ENCODE results near the gene CEBPA.

DNA sequence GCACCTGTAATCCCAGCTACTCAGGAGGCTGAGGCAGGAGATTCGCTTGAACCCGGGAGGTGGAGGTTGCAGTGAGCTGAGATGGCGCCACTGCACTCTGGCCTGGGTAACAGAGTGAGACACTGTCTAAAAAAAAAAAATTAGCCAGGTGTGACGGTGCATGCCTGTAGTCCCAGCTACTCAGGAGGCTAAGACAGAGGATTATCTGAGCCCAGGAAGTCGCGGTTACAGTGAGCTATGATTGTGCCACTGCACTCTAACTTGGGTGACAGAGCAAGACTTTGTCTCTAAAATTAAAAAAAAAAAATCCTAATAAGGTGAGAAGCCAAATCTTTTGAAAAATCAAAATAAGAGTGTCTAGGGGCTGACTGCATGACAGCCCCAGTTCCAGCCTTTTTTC is 9.7 kb upstream of the CEBPA start:
- no peak for TF ChIP-seq CREB1 (IDR thresholded peaks at IDR 0.05; ENCODE audit: low read depth)
- TF ChIP-seq EP300 (IDR thresholded peaks at IDR 0.05; ENCODE audit: borderline replicate concordance), result no peak
- TF ChIP-seq, protein P1, sequence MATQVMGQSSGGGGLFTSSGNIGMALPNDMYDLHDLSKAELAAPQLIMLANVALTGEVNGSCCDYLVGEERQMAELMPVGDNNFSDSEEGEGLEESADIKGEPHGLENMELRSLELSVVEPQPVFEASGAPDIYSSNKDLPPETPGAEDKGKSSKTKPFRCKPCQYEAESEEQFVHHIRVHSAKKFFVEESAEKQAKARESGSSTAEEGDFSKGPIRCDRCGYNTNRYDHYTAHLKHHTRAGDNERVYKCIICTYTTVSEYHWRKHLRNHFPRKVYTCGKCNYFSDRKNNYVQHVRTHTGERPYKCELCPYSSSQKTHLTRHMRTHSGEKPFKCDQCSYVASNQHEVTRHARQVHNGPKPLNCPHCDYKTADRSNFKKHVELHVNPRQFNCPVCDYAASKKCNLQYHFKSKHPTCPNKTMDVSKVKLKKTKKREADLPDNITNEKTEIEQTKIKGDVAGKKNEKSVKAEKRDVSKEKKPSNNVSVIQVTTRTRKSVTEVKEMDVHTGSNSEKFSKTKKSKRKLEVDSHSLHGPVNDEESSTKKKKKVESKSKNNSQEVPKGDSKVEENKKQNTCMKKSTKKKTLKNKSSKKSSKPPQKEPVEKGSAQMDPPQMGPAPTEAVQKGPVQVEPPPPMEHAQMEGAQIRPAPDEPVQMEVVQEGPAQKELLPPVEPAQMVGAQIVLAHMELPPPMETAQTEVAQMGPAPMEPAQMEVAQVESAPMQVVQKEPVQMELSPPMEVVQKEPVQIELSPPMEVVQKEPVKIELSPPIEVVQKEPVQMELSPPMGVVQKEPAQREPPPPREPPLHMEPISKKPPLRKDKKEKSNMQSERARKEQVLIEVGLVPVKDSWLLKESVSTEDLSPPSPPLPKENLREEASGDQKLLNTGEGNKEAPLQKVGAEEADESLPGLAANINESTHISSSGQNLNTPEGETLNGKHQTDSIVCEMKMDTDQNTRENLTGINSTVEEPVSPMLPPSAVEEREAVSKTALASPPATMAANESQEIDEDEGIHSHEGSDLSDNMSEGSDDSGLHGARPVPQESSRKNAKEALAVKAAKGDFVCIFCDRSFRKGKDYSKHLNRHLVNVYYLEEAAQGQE (IDR thresholded peaks at IDR 0.05; ENCODE audit: low read depth), result no peak
- TF ChIP-seq, protein P2, sequence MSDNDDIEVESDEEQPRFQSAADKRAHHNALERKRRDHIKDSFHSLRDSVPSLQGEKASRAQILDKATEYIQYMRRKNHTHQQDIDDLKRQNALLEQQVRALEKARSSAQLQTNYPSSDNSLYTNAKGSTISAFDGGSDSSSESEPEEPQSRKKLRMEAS (IDR thresholded peaks at IDR 0.05), result no peak
- TF ChIP-seq FOXM1 (IDR thresholded peaks at IDR 0.05; ENCODE audit: borderline replicate concordance, low read depth), result no peak
- TF ChIP-seq TAF1 (IDR thresholded peaks at IDR 0.05; ENCODE audit: low read depth), result no peak
- no peak for TF ChIP-seq NFIC (IDR thresholded peaks at IDR 0.05)
- no peak for TF ChIP-seq RAD21 (IDR thresholded peaks at IDR 0.05; ENCODE audit: low read depth)
- no peak for TF ChIP-seq TEAD4 (IDR thresholded peaks at IDR 0.05)
- TF ChIP-seq CEBPB (IDR thresholded peaks at IDR 0.05), result no peak
- TF ChIP-seq ZBTB7A (IDR thresholded peaks at IDR 0.05; ENCODE audit: low read depth), result no peak
- TF ChIP-seq YY1 (IDR thresholded peaks at IDR 0.05; ENCODE audit: low read depth), result no peak

All from Ishikawa (cell line).